Smooth muscle cell (in vitro differentiated cells): Measurements from ENCODE around the gene ADAMTS2. TPM values are rescaled to one million over a fixed set of nuclear protein-coding genes. Genes with fewer than 3 reads are reported as not detected.

Experiments used
- DNase-seq: peaks from one replicate; lab custom pipeline; 2025; ENCODE audit not compliant: unreplicated experiment; lab: John Stamatoyannopoulos, UW
- H2AFZ ChIP-seq: fragments of 200-600 bp; sonication (generic); 2 replicates; pipeline ENCODE4 v1.6.0; 2016; ENCODE audit warnings: antibody characterized with exemption, low read depth, mild to moderate bottlenecking
- H3F3A ChIP-seq: fragments of 200-600 bp; sonication (generic); 2 replicates; pipeline ENCODE4 v1.6.0; 2017; ENCODE audit warnings: antibody characterized with exemption, low read depth
- H3K27ac ChIP-seq: fragments of 200-600 bp; sonication (generic); 2 replicates; pipeline ENCODE4 v1.5.1; 2016; ENCODE audit warnings: low read depth, mild to moderate bottlenecking
- H3K27me3 ChIP-seq: fragments of 200-600 bp; sonication (generic); 2 replicates; pipeline ENCODE4 v1.6.1; 2016; ENCODE audit warnings: low read depth, mild to moderate bottlenecking
- H3K36me3 ChIP-seq: fragments of 200-600 bp; sonication (generic); 2 replicates; pipeline ENCODE4 v1.5.1; 2016; ENCODE audit warnings: low read depth
- H3K4me1 ChIP-seq: fragments of 200-600 bp; sonication (generic); 2 replicates; pipeline ENCODE4 v1.5.1; 2016; ENCODE audit warnings: low read depth
- H3K4me2 ChIP-seq: fragments of 200-600 bp; sonication (generic); 2 replicates; pipeline ENCODE4 v1.6.0; 2016; ENCODE audit warnings: mild to moderate bottlenecking
- H3K4me3 ChIP-seq: fragments of 200-600 bp; sonication (generic); 2 replicates; pipeline ENCODE4 v1.5.1; 2016; ENCODE audit warnings: mild to moderate bottlenecking
- H3K79me2 ChIP-seq: fragments of 200-600 bp; sonication (generic); 2 replicates; pipeline ENCODE4 v1.6.0; 2016; ENCODE audit warnings: low read depth, mild to moderate bottlenecking
- H3K9ac ChIP-seq: fragments of 200-600 bp; sonication (generic); 2 replicates; pipeline ENCODE4 v1.6.0; 2016; ENCODE audit warnings: low read depth
- H3K9me3 ChIP-seq: fragments of 200-600 bp; sonication (generic); replicated peaks from 2 replicates; pipeline ENCODE4 v1.5.1; 2016; ENCODE audit warnings: low read depth
- H4K20me1 ChIP-seq: fragments of 200-600 bp; sonication (generic); 2 replicates; pipeline ENCODE4 v1.6.0; 2016; ENCODE audit warnings: low read depth
- WGBS: methylation state at CpG from one replicate; pipeline ENCODE4 v1.1.7; 2016; ENCODE audit warnings: low lambda C conversion rate; 5-methylcytosine and 5-hydroxymethylcytosine counted together
- polyA plus RNA-seq: library from polyadenylated mRNA; unstranded; fragments of >200 nt; fragmentation: Nextera tagmentation; extraction: Ambion mirVana; gene quantifications from 2 replicates; pipeline ENCODE4 v1.2.1, GENCODE V29; 2016
- total RNA-seq: library from RNA; depleted of rRNA; stranded (reverse); fragments of >200 nt; gene quantifications from 2 replicates; pipeline ENCODE4 v1.2.3, GENCODE V29; 2014
- TF ChIP-seq, protein P1 (sequence below): fragments of 200-600 bp; sonication (generic); IDR thresholded peaks from 2 replicates; pipeline ENCODE4 v1.5.1; 2017; ENCODE audit warnings: borderline replicate concordance, mild to moderate bottlenecking, antibody characterized with exemption; ENCODE audit not compliant: insufficient read depth, poor library complexity, severe bottlenecking

ADAMTS2 gene
- total and polyA plus RNA-seq, 2 experiments from 2014 or later, result 22.8 to 37.5 TPM

DNA sequence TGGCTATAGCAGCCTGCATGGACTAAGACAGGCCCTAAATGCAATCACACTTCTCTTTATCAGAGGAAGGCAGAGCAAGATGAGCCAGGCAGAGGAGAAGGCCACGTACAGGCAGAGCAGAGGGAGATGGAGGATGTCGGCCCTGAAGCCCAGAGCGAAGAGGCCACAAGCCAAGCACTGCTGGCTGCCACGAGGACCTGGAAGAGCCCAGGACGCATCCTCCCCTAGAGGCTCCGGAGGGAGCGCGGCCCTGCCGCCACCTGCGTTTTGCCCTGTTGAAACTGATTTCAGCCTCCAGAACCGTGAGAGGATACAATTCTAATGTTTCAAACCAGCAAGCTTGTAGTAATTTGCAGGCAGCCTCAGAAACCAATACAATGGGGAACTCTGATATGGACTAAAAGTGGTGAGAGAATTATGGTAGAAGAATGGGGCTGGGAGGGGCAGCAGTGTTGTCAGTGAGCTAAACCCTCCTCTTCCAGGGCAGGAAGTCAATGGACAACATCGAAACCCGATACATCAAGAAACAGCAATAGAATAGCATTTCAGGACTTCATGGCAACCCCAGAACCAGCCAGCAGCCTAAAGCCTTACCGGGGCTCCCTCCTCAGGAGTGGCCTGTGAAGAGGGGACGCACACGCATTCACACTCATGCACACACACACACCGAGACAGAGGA is 32.6 kb downstream of the ADAMTS2 start:
- H3K9me3 ChIP-seq, result no peaks in the 10 kb centered on the region
- no peaks in the 10 kb centered on the region for H3K36me3 ChIP-seq
- DNase-seq, result no peak
- H3K4me3 ChIP-seq, result no peak overlapping the region
- no peak overlapping the region for H2AFZ ChIP-seq
- no peak overlapping the region for H3K9ac ChIP-seq
- H3K27ac ChIP-seq, result no peak overlapping the region
- no peaks in the 10 kb centered on the region for H4K20me1 ChIP-seq
- no peaks in the 10 kb centered on the region for H3K79me2 ChIP-seq
- H3K4me1 ChIP-seq, result no peaks in the 10 kb centered on the region
- WGBS, result 94% methylated on average over 17 of the region's 17 CpGs
- no peaks in the 10 kb centered on the region for H3K27me3 ChIP-seq
- TF ChIP-seq, protein P1, sequence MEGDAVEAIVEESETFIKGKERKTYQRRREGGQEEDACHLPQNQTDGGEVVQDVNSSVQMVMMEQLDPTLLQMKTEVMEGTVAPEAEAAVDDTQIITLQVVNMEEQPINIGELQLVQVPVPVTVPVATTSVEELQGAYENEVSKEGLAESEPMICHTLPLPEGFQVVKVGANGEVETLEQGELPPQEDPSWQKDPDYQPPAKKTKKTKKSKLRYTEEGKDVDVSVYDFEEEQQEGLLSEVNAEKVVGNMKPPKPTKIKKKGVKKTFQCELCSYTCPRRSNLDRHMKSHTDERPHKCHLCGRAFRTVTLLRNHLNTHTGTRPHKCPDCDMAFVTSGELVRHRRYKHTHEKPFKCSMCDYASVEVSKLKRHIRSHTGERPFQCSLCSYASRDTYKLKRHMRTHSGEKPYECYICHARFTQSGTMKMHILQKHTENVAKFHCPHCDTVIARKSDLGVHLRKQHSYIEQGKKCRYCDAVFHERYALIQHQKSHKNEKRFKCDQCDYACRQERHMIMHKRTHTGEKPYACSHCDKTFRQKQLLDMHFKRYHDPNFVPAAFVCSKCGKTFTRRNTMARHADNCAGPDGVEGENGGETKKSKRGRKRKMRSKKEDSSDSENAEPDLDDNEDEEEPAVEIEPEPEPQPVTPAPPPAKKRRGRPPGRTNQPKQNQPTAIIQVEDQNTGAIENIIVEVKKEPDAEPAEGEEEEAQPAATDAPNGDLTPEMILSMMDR, result no peak
- H3F3A ChIP-seq, result no peaks in the 10 kb centered on the region
- H3K4me2 ChIP-seq, result no peak overlapping the region

DNA sequence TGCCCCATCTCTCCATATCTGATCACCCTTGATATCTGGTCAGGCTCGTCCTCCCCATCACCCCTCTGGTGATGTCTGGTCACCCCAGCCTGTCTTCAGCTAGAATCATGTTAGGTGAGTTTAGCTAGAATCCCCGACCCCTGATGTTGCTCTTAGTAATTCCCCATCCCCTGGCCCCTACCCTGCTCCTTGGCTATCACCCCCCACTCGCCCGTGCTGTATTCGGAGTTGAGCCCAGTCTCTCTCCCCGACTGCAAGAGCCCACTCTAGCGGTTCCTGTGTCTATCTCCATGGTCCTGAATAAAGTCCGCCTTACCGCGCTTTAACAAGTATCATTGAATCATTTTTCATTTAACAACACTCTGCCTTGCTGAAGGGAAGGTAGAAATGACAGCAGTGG is 33.7 kb downstream of the ADAMTS2 start:
- no peaks in the 10 kb centered on the region for H3K79me2 ChIP-seq
- no peaks in the 10 kb centered on the region for H3K36me3 ChIP-seq
- no peaks in the 10 kb centered on the region for H3K9me3 ChIP-seq
- no peak overlapping the region for H2AFZ ChIP-seq
- H3K4me2 ChIP-seq, result no peak overlapping the region
- no peak overlapping the region for H3K27ac ChIP-seq
- TF ChIP-seq, protein P1, result no peak
- H4K20me1 ChIP-seq, result no peaks in the 10 kb centered on the region
- H3K27me3 ChIP-seq, result no peaks in the 10 kb centered on the region
- H3F3A ChIP-seq, result no peaks in the 10 kb centered on the region
- WGBS, result 96% methylated on average over 10 of the region's 10 CpGs
- H3K4me1 ChIP-seq, result no peaks in the 10 kb centered on the region
- H3K4me3 ChIP-seq, result no peak overlapping the region
- H3K9ac ChIP-seq, result no peak overlapping the region
- no peak for DNase-seq

DNA sequence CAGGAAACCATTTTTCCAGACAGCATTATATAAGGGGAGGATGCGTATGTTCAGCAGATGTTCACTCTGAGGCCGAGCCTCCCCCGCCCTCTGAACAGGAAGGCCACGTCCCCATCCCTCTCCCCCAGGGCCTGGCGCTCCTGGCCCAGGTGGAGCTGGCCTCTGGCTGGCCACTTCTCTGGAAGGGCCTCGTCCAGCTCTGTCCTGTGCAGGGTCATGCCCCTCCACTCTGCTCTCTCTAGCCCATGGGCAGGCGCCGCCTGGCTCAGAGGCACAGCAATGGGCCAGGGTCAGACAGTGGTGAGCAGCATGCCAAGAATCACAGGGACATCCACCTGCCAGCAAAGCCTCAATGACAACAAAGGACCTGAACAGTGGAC is 34.2 kb downstream of the ADAMTS2 start:
- WGBS, result 91% methylated on average over 8 of the region's 8 CpGs
- no peak overlapping the region for H3K27ac ChIP-seq
- no peaks in the 10 kb centered on the region for H3K36me3 ChIP-seq
- no peak overlapping the region for H3K4me2 ChIP-seq
- DNase-seq, result no peak
- H3F3A ChIP-seq, result no peaks in the 10 kb centered on the region
- no peaks in the 10 kb centered on the region for H3K4me1 ChIP-seq
- H2AFZ ChIP-seq, result no peak overlapping the region
- TF ChIP-seq, protein P1, result no peak
- no peaks in the 10 kb centered on the region for H3K9me3 ChIP-seq
- H3K79me2 ChIP-seq, result no peaks in the 10 kb centered on the region
- H3K27me3 ChIP-seq, result no peaks in the 10 kb centered on the region
- H3K9ac ChIP-seq, result no peak overlapping the region
- H4K20me1 ChIP-seq, result no peaks in the 10 kb centered on the region
- no peak overlapping the region for H3K4me3 ChIP-seq
